CD4-positive, alpha-beta T cell treated with Interleukin-10 for 1 hour (primary cell): ENCODE results near the gene FLRT1.
A peak's percentile ranks its signal among the peaks of the same experiment; 100 is the strongest.

Experiments used
- DNase-seq: peaks from one replicate; pipeline ENCODE4 v3.0.0-alpha.2; 2020

Gene FLRT1

DNA sequence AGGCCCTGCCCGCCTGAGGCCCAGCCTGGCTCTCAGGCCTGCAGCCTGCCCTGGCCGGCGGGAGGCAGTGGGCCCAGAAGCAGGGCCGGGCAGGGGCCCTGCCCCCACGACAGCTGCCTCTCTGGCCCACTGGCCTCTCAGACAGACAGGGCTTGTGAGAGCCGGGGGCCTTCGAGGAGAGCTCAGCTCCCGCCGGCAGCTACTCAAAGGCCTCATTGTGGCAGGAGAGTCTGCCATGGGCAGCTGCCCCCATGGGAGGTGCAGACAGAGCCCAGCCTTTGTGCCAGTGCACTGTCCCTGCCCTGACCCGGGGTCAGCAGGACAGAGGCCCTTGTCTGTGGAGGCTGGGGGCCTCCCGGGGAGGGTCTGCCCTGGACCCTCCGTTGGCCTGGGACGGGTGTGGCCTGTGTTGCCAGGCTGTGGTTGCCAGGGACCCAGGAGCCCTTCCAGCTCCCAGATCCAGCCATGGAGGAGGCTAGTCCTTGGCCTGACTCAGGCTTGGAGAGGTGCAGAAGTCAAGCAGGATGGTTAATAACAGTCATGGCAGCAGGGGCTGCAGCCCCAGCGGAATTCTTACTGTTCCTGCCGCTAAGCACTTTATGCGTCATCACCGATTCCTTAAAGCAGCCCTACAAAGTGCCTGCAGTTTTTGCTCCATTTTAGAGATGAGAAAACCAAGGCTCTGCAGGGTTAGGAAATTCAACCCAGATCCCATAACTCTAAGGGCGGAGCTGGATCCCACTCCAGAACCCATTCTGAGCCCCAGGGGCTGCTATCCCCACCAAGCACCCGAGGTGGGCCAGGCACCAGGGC, 12.5 kb downstream of the FLRT1 start:
- DNase-seq, result no peak

- DNase-seq, result no peak
Measured at GRCh38 chr11:64049509-64049908, 13.8 kb downstream of the FLRT1 start.

DNA sequence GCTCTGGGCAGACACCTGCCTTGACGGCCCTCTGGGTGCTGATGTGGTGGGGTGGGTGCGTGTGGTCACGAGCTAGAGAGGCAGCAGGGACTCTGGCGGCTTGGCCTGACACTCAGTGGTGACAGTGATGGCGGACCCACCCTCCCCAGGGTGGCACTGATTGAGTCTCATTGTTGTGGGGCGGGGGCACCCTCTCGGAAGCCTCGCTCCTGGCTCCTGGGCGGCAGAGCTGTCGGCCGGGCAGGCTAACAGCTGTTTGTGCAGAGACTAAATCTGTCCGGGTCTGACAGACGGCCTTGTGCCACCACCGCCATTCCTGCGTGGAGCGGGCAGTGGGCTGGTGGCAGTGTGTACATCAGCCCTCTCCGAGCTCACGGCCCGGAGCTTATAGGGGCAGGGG, 15.6 kb downstream of the FLRT1 start:
- no peak for DNase-seq

DNA sequence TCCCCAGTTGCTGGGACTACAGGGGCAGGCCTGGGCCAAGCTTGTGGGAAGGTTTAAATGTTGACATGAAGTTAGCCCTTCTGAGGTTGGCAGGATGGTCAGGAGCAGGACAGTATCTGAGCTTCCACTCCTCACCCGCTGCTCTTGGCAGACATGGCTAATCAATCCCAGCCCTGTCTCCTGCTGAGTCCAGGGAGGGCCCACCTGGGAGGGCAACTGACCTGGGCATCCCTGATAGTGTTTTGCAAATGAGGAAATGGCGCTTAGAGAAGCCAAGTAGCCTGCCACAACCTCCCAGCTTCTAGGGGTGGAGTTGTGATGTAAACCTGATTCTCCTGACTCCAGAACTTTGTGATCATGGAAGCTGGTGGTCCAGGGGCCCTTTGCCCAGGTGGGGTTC, 16.7 kb downstream of the FLRT1 start:
- no peak for DNase-seq

GRCh38 chr11:64052938-64053622, 17.3 kb downstream of the FLRT1 start:
- DNase-seq, result no peak

DNA sequence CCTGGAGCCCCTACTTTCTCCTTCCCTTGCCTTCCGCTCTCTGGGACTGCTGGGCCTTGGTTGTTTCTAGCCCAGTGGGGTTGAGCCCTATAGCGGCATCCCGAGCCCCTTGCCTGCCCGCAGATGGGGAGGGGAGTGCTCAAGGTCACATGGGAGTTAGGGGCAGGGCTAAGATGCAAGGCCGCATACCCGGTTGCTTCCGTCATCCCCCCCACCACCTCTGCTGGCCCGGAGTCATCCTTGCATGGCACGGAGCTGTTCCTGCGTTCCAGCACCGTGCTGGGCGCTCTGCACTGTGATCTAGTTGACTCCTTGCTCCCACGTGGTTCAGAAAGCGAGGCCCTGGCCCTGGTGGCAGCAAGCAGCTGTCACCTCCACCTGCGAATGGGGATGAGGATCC, 18.0 kb downstream of the FLRT1 start:
- DNase-seq, result no peak

DNA sequence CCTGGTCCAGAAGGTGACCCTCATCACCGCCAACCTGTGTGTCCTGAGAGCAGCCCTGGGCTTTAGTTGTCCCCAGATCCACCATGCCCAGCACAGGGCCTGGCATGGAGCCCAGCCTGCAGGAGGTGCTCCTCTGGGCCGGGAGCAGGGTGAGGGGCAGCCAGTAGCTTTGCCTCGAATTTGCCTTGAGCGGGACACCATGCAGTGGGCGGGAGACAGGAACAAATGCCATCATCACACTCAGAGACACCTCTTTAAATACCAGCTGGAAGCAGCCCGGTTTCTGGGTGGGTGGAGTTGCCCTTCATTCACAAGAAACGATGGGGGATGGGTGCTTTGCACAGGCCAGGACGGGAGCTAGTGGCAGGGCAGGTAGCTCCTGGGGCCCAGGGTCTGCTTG, 19.3 kb downstream of the FLRT1 start:
- DNase-seq, result no peak

- DNase-seq, result no peak
Measured at GRCh38 chr11:64056213-64056785, 20.6 kb downstream of the FLRT1 start.

DNA sequence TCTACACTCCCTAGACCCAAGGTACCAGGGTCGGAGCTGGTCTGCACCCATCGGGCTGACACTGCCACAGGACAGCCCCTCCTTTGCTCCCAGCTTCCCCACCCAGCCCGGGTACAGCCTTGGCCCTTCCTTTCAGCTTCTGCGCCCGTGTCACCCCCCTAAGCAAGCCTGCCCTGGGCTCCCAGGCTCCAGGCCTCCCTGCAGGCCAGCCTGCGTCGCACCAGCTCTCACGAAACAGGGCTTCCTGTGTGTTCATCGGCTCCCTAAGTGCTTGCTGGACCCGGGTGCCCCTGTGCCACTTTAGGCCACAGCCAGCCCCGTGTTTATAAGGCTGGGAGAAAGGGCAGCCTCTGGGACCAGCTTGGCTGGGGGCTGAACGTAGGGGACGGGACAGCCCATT, 21.1 kb downstream of the FLRT1 start:
- DNase-seq, result no peak

DNA sequence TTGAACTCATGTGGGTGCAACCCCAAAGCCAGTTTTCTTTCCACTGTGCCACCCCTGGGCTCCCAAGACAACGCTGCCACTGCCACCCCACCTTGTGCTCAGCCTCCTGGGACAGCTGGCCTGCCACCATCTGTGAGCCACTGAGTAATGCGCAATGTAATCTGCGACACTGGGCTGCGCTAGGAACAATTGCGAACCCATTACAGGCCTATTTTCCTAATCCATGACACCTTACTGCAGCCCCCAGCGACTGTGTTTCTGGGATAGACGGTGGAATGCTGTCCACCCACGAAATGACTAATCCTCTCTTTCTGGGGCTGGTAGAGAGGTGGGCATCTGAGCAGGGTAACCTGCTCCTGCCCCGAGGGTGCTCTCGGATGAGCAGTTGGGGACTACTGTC, 22.2 kb downstream of the FLRT1 start:
- no peak for DNase-seq

DNA sequence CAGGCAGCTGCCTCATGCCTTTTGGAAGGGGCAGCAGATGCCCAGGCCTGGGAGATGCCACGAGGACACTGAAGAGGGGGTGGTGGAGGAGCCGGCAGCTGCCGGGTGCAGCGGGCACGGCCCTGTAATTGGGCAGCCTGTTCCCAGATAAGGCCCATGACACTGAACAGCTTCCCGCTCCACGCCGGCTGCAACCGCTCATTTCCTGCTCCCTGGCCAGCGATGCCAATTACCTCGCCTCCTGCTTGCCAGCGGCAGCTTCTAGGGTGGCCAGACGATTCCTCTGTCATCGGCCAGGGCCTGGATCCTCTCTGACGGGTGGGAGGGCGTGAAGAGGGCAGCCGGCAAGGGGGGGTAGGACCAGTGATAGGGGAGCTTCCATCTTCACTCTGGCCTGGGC, 22.8 kb downstream of the FLRT1 start:
- no peak for DNase-seq

GRCh38 chr11:64059339-64060140, 23.8 kb downstream of the FLRT1 start:
- DNase-seq, result no peak

DNA sequence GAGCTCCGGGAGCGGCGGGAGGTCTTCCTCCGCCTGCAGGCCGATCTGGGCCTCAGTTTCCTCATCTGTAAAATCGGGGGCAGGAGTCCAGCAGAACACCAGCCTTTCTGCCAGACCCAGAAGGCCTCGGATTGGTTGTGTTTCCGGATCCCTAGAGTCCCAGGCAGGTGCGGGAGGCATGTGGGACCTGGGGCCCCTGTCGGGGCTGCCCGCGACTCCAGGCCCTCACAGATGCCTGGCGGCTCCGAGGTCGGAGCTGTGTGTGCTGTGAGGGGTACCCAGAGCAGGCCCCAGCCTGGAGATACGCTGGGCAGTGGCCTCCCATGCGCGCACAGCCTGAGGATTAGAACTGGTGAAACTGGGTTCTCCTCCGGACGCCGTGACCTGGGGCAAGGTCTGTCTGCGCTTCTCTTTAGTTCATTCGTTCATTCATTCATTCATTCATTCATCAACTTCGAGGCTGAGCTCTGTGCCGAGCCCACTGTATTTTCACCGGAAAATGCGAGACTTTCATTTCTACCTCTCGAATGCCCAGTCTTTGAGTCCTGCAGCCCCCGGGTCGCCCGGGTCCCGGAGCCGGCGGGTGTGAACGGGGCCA, 24.6 kb downstream of the FLRT1 start:
- DNase-seq, result no peak

DNA sequence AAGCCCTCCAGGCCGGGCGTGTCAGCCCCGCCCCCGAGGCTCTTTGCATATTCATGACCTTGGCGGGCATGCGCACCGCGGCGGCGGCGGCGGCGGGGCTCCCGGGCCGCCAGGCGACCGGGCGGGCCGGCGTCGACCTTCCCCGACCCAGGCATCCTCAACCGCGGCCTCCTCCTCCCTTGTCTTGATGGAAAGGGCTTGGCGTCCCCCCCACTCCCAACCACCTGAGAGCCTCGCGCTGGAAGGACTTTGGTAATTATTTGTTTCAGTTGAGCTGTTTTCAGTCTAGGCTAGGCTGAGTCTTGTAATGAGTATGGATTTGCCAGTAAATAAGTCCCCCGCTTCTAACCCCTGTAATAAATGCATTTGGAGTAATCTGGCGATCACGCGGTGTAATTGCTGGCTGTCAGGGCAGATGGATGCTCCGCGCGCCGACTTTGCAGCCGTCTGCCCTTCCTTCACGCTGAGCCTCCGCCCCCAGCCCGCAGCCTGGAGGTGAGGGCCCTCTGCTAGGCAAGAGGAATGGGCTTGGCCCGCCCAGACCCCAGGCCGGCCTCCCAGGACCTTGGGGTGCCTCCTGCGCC, 25.2 kb downstream of the FLRT1 start:
- peak; percentile 45 for DNase-seq

DNA sequence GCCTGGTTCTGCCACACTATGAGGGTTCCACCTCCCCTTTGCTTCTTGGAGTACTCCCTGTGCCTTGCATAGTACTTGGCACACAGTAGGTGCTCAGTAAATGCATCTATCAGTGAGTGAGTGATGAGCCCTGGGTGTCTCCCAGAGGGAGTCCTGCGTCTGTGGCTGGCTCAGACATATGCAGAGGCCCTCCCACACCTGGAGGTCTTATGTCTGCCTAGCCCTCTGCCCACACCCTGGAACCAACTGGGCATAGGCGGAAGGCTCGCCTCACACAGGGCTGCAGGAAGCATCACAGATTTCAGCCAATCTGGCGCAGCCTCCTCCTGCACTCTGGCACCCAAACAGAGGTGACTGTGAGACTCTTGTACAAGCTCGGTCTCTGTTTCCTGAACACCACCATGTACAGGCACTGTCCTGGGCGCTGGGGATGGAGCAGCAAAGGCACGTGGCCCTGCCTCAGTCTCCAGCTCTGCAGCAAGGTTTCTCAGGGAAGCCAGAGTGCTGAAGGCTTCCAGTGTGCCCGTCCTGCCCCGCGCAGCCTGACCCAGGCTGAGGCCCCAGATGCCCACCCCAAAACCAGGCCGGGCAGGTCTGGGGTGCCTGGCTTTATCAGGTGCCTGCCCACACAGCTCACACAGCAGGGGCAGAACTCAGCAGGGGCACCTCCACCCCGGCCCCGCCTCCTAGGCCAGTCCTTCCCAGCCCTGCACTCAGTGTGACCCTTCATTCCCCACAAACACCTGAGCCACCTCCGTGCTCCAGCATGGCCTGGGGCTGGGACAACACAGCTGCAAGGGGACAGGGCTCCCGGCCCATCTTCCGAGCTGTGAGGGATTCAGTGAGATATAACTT, 26.7 kb downstream of the FLRT1 start:
- no peak for DNase-seq

DNA sequence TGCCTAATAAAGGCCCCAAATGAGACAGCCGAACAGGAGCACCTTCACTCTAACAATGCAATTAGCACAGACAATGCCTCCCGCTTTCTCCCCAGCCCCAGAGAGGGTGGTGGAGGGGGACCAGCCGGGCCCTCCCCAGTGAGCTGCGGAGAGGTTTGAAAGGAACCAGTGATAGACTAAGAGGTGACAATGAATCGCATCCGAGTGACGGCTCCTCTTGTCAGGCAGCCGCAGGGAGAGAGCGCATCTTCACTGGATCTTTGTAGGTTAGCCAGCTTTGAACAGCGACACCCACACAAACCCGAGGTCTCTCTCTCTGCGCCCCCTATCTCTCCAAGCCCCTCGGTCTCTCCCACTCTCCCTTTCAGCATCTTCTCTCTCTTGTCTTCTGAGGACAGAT, 28.0 kb downstream of the FLRT1 start:
- no peak for DNase-seq

DNA sequence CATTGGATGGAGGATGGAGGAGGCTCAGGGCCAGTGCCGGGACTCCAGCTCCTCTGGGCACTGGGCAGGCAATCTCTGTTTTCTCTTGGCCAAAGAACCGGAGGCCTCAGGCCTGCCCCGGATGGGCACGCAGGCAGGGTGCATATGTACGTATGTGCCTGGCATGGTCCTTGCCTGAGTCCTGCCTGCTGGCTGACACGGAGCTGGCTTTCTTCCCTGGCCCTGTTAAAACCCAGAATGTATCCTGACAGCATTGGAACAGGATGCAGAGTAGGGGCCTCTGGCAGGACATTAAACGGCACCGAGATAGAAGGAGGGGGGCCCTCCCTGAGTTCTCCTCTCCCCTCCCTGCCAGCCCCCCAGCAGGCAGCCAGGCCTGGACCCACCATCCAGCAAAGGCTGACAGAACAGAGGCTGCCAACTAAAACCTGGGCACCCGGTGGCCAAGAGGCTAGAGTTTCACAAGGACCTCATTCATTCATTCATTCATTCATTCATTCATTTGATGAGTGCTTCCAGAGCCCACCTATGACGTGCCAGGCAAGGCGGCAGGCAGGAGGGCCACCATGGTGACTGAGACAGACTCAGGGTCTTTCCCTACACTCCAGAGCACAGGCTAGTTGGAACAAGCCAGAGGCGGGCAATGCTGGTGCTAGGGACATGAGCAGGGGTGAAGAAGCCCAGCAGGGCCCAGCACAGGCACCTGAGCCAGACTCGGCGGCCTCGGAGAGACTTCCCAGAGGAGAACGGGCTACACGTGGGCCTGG, 28.8 kb downstream of the FLRT1 start:
- DNase-seq, result no peak

DNA sequence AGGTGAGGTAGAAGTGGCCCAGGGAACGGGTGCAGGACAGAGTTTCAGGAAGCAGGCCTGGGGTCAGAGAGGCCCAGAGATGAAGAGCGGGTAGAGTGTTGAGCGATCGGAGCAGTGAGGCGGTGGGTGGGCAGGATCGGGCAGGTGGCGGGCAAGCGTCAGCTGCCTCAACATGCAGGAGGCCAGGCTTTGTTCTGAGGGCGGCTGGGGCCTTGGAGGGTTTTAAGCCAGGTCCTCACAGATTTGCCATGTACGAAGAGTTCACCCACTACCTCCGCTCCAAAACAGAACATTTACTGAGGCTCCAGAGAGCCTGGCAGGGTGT, 29.4 kb downstream of the FLRT1 start:
- DNase-seq, result no peak

DNA sequence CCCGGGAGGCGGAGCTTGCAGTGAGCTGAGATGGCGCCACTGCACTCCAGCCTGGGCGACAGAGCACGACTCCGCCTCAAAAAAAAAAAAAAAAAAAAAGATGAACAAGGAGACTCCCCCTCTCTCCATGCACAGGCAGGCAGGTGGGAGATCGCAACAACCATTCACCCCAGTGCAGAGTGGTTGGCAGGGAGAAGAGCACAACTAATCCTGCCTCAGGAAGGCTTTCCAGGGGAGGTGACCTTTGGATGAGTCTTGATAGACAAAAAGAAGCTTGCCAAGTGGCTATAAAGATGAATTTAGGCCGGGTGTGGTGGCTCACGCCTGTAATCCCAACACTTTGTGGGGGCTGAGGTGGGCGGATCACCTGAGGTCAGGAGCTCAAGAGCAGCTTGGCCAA, 30.0 kb downstream of the FLRT1 start:
- no peak for DNase-seq

GRCh38 chr11:64067230-64067993, 31.7 kb downstream of the FLRT1 start:
- no peak for DNase-seq
